HG03025 (cell line): ENCODE data around the gene SDHA.
"Not testable (repeated sequence)": the region's sequence is repeated elsewhere in the genome, so short reads cannot be mapped to it uniquely, and the experiment has no call there.

Experiments
- ATAC-seq: cut with Tn5 transposase; IDR thresholded peaks from one replicate; pipeline ENCODE4 v1.9.1; 2021; ENCODE audit warnings: mild to moderate bottlenecking, moderate library complexity; ENCODE audit not compliant: unreplicated experiment, low FRiP score

The SDHA gene

DNA sequence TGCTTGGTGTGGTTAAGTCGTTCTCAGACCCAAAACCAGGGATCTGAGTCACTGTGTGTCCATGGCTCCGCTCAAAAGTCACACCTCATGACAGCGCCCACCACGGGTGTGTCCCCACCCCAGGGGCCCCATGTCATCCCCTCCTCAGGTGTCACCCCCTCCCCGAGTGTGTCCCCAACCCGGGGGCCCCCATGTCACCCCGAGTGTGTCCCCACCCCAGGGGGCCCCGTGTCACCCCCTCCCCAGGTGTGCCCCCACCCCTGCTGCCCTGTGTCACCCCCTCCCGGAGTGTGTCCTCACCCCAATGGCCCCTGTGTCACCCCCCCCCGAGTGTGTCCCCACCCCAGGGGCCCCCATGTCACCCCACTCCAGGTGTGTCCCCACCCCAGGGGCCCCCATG lies 21.8 kb upstream of the SDHA start:
- no peak for ATAC-seq

DNA sequence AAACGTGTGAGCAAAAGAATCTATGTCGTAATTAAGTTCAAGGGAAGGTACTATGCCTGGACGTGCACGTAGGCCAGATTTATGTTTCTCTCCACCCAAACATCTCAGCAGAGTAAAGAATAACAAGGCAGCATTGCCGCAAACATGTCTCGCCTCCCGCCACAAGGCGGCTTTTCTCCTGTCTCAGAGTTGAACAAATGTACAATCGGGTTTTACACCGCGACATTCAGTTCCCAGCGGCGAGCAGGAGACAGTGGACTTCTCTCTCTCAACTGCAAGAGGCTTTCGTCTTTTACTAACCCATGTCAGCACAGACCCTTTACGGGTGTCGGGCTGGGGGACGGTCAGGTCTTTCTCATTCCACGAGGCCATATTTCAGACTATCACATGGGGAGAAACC lies 21.1 kb upstream of the SDHA start:
- ATAC-seq, result not testable (repeated sequence)

- ATAC-seq, result no peak
These were observed 20.1 kb upstream of the SDHA start for GRCh38 chr5:197892-198489.

DNA sequence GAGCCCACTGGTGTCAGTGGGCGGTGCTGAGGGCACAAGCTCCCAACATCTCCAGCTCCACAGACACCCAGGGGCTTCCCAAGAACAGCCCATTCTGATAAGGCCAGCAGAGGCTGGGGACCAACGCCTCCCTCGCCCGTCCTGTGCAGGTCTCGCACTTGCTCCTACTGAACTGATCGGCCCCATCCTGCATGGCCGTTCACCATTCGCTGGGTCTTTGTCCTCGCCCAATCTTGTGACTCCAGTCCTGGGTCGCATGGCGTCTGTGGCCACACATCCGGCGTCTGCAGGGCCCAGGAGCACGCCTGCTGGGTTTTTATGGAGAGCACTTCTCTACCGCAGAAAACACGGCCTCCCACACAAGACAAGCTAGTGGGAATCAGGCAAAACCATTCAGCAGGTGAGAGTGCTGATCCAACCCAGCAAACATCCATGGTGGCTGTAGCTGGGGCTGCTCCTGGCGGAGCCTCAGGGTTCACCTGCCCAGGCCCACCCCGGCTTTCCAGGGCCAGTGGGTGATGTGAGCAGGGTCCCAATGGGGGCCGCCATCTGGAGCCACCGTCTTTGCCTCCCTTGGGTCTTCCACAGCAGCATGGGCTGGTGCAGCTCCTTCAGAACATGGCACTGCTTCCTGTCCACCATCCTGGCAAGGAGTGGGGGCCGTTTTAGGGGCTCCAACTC lies 19.5 kb upstream of the SDHA start:
- no peak for ATAC-seq

GRCh38 chr5:199197-199949 lies 18.7 kb upstream of the SDHA start:
- ATAC-seq, result no peak

DNA sequence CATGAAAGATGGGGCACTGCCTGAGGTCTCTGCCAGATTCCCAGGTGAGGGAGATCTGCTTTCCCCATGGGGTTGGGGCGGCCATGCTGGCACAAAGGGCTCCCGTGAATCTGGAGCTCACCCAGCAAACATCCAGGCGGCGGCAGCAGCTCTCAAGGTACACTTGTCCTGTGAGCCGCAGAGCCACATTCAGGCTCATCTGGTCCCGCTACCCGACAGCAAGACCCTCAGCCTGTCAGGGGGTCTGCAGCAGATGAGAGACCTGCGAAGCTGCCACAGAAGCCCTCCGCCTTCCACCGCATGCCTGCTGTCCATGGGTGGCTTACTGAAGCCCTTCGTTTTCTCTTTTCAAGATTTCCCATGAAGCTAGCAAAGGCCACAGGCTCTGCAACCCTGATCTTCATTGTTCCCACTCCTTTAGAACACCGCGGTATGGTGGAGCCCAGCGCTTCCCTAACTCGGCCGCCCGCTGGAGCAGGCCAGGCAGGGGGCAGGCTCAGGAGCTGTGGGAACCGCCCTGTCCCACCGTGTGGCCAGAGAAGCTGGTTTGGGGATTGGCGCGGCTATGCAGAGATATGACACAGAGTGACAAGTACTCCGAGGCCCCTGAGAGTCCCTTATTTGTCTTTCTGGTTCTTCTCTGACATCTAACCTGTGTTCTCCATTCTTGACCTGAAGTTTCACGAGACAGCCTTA lies 18.0 kb upstream of the SDHA start:
- ATAC-seq, result no peak

GRCh38 chr5:200985-201384 lies 17.1 kb upstream of the SDHA start:
- ATAC-seq, result no peak

- ATAC-seq, result no peak
These were observed 16.4 kb upstream of the SDHA start for GRCh38 chr5:201672-202071.

DNA sequence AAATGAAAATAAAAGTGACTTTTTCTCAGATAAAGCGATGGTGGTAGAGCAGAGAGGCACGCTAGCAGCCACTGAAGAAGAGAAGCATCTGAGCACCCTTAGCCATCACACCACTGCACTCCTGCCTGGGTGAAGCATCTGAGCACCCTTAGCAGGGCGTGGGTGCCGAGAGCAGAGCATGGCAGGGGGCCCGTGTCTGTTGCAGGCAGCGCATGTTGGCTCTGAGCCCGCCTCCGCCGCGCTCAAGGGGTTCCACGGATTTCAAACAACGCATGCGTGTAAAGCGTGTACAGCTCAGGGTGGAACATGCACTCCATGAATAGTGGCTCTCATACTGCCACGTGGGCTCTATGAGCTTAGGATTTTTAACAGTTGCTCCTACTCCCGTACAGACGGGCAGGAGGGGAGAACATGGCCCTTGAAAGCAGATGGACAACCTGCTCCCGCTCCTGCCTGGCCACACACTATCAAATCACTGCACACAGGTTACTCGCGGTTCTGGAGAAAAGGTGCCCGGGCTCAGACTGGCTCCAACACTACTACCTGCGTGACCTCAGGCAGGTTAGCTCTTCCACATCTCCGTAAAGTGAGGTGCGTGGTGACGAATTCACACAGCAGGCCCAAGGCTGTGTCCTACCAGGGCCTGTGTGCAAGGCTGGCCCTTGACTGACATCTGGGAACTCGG lies 14.7 kb upstream of the SDHA start:
- no peak for ATAC-seq

DNA sequence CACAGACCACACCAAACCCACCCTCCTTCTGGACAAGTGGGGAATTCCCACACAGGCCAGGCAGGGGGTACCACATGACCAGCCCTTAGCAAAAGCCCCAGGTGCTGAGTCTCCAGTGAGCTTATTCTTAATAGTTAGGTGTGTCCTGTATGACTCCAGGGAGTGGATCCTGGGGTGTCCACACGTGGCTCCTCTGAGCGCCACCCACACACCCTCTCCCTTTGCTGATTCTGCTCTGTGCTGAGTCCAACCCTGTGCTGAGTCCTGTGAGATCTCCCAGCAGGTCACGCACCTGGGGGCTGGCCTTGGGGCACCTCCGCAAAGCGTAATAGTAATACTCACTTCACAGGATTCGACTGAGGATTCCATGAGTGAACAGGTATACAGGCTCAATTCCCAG lies 14.1 kb upstream of the SDHA start:
- no peak for ATAC-seq

- ATAC-seq, result no peak
These were observed 13.7 kb upstream of the SDHA start for GRCh38 chr5:204462-204861.

GRCh38 chr5:204966-205670 lies 13.0 kb upstream of the SDHA start:
- ATAC-seq, result no peak

DNA sequence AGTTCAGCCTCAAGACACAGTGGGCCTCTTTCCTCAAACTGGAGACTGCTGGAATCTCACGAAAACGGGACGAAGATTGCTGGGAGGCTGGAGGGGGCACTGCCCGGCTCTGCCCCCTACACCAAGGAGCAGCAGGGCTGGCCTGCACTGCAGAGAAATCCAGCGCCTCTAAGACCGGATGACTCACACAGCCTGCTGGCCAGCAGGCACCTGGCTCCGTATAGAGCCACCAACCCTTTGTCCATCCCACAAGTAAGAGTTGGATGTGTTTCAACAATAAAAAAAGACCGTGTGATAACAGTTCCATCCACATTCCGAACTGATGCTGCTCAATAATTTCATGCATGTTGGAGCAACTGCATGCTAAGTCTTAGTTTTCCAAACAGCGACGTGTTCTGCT lies 11.7 kb upstream of the SDHA start:
- no peak for ATAC-seq

DNA sequence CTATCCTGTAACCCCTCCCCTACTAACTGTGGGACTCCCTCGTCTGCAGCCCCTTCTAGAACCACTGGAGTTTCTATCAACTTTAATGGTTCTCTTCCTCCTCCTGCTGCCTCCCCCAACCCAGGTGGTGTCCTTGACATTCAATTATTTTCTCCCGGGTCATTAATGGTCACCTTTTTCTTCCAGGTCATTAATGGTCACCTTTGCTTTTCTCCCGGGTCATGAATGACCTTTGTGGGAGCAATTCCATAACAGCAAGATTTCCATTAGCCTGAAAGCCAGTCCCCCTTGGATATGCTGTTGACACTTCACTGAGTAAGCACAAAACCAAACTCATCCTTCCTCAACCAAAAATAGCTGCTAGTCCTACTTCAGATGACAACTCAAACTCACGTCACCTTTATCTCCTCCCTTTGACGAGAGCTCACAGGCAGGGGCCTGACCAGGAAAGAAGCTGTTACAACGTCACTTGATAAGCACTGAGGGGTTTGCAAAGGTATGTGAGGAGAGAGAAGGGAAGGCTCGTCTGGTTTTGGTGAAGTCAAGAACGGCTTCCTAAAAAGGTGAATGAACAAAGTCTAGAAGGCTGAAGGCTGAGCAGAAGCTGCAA lies 11.1 kb upstream of the SDHA start:
- no peak for ATAC-seq

DNA sequence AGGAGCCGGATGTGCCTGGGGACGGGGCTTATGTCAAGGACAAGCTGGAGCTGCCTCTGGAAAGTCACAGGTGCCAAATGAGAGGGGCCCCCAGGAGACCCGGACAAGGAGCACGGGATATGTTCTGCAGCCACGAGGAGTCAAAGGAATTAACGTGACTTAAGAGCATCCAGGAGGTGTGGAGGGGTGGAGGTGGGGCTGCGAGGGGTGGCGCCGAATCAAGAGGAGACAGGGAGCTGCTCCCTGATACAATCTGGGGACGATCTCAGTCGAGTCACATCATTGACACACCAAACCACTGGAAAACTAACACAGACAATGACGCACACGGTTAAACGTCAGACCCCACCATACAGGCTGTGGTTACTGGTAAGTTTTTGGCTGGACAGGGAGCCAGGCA lies 10.5 kb upstream of the SDHA start:
- no peak for ATAC-seq

- ATAC-seq, result no peak
These were observed 9.5 kb upstream of the SDHA start for GRCh38 chr5:208449-209114.

- ATAC-seq, result no peak
These were observed 4.2 kb upstream of the SDHA start for GRCh38 chr5:213803-214395.

DNA sequence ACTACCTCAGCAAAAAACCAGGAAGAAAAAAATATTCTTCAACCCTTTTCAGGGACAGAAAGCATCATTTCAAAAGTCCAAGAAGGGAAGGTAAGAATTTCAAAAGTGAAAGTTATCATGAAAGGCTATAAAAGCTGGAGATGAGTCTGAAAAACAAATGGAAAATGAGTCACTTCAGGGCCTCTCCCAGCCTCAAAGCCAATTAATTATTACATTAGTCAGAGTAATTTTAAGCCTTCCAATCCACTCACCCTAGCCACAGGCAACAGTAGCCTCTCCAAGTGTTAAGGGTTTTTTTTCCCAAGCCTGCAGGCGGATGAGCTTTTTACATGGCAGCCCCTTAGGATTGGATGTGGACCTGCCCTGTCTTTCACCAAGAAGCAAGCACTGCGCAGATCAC lies 2.9 kb upstream of the SDHA start:
- ATAC-seq, result not testable (repeated sequence)

DNA sequence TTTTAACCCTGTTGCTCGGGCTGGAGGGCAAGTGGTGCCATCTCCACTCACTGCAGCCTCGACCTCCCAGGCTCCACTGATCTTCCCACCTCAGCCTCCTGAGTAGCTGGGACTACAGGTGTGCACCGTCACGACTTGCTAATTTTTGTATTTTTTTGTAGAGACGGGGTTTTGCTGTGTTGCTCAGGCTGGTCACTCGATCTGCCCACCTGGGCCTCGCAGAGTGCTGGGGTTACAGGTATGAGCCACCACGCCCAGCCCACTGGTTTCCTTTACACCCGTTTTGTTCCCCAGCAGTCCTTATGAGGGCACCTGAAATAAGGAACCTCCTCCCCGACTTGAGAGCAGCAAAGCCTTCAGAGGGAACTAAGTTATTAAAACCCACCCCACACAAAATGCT lies 2.0 kb upstream of the SDHA start:
- ATAC-seq, result not testable (repeated sequence)
